Heart right ventricle (tissue), 16 donors: ENCODE results near the gene SMARCA2. TPM values are rescaled to one million over a fixed set of nuclear protein-coding genes. Genes with fewer than 3 reads are reported as not detected.

Experiments used
- ATAC-seq, 8 donors: fragments of 200-7000 bp; cut with Tn5 transposase; one replicate each; pipeline ENCODE4 v1.9.1; 2020; ENCODE audit warnings: mild to moderate bottlenecking in 8 of 8, moderate library complexity in 8 of 8, moderate number of reproducible peaks in 1 of 8
- DNase-seq, 2 donors: peaks; one replicate each; pipeline ENCODE4 v3.0.0-alpha.2; 2020
- H3K27ac ChIP-seq, 10 donors: fragments of 200-600 bp; sonication (generic) in 2 of 10; one replicate each; pipeline versions ENCODE4 v1.5.0 to v1.8.0; 2020 to 2022; ENCODE audit warnings: mild to moderate bottlenecking in 3 of 10
- H3K27me3 ChIP-seq, 7 donors: fragments of 200-600 bp; one replicate each; pipeline ENCODE4 v1.8.0; 2021 to 2022; ENCODE audit warnings: mild to moderate bottlenecking in 2 of 7
- H3K36me3 ChIP-seq, 9 donors: fragments of 200-600 bp; sonication (generic) in 1 of 9; one replicate each; pipeline versions ENCODE4 v1.5.0 to v1.8.0; 2020 to 2022; ENCODE audit warnings: mild to moderate bottlenecking in 2 of 9
- H3K4me1 ChIP-seq, 9 donors: fragments of 200-600 bp; sonication (generic) in 1 of 9; one replicate each; pipeline versions ENCODE4 v1.5.0 to v1.8.0; 2020 to 2022; ENCODE audit warnings: mild to moderate bottlenecking in 4 of 9
- H3K4me3 ChIP-seq, 10 donors: fragments of 200-600 bp; sonication (generic) in 2 of 10; one replicate each; pipeline versions ENCODE4 v1.5.0 to v1.8.0; 2020 to 2022; ENCODE audit warnings: mild to moderate bottlenecking in 7 of 10, moderate library complexity in 2 of 10
- H3K9me3 ChIP-seq, 11 donors: fragments of 200-600 bp in 10 of 11; sonication (generic) in 2 of 11; one replicate each; pipeline versions ENCODE4 v1.5.0 to v1.8.0; 2013 to 2022; ENCODE audit warnings: mild to moderate bottlenecking in 2 of 11, control low read depth in 1 of 11, moderate library complexity in 1 of 11
- WGBS, 2 donors: extraction: QIAGEN DNeasy Blood & Tissue Kit; methylation state at CpG; one replicate each; pipeline ENCODE4 v1.1.7; 2013; ENCODE audit warnings: inconsistent platforms in 1 of 2; 5-methylcytosine and 5-hydroxymethylcytosine counted together
- intact Hi-C, 10 donors: fragments of 100-400 bp; cut with DNase I; formaldehyde crosslinking; loops; one replicate each; pipeline versions ENCODE4 v1.11.1 to v1.14.2; 2022
- polyA plus RNA-seq, 2 donors: library from polyadenylated mRNA; stranded (reverse); fragments of 200-250 nt; gene quantifications; one replicate each; pipeline ENCODE4 v1.2.3, GENCODE V29; 2013
- total RNA-seq, 10 donors: library from RNA; stranded (reverse); fragmentation: NEBNext Ultra II Directional in 3 of 10; extraction: Animal tissue kit (Norgen Biotek cat#: 25700) in 3 of 10; gene quantifications; one replicate each; pipeline versions ENCODE4 v1.2.1 to v1.2.4, GENCODE V29; 2021 to 2023
- TF ChIP-seq, protein P1 (sequence below), 9 donors: fragments of 200-600 bp; sonication (generic) in 2 of 9; IDR thresholded peaks; one replicate each; pipeline versions ENCODE4 v1.5.0 to v1.8.0; 2021 to 2022; ENCODE audit warnings: antibody characterized with exemption in 9 of 9, mild to moderate bottlenecking in 5 of 9, moderate library complexity in 1 of 9
- donor health status: Arrhythmogenic right ventricular cardiomyopathy.
- donor health status: ischemic (EF 13 %, LVEDD 7.1; RV severe dilation, severe dysfunction).
- donor health status: healthy with polysubstance abuse.
- donor health status: DM: no; HTN: yes; CAD: no.
- donor health status: DM: no; HTN: no; CAD: no.
- donor health status: ischemic (EF 25% LVEDD 6.9; RV normal size, moderate dysfunction).
- donor health status: ischemic (EF 25% LVEDD 5.7; RV mildly dilated, moderate dysfunction).
- donor health status: healthy.
- donor health status: DM: yes; HTN: yes; CAD: no.
- donor health status: Ischemic cardiomyopathy.
- donor health status: ischemic (EF 35%, LVEDD 5.7; RV mildly dilated, moderate dysfunction).
- donor health status: nonischemic (EF 11% LVEDD 7.7; RV severe dilation, severe dysfunction).
- donor health status: DM: yes; HTN: yes; CAD: no.
- donor health status: PGD.
- donor health status: ischemic (EF 29% LVEDD 5.4; RV normal size, mild dysfunction).
- donor health status: nonischemic (EF 23%, LVEDD 6.1; RV moderate dilation, normal function).

SMARCA2 gene
- total and polyA plus RNA-seq, 12 donors: 26.5 to 140 (median 105) TPM

- peaks cover 0 to 63% (median 36%) of the 10 kb centered on the region in 9 donors for H3K36me3 ChIP-seq
- no peak overlapping the region for H3K27ac ChIP-seq
- H3K4me3 ChIP-seq: no peak overlapping the region
- DNase-seq (no peak), ATAC-seq (peak in 2 of 8 donors; percentile 58 to 70)
- peaks cover 0 to 11% (median 4%) of the 10 kb centered on the region in 9 donors for H3K4me1 ChIP-seq
- WGBS, 2 donors: 81 to 87% methylated on average over 7 of the region's 7 CpGs
- TF ChIP-seq, protein P1, sequence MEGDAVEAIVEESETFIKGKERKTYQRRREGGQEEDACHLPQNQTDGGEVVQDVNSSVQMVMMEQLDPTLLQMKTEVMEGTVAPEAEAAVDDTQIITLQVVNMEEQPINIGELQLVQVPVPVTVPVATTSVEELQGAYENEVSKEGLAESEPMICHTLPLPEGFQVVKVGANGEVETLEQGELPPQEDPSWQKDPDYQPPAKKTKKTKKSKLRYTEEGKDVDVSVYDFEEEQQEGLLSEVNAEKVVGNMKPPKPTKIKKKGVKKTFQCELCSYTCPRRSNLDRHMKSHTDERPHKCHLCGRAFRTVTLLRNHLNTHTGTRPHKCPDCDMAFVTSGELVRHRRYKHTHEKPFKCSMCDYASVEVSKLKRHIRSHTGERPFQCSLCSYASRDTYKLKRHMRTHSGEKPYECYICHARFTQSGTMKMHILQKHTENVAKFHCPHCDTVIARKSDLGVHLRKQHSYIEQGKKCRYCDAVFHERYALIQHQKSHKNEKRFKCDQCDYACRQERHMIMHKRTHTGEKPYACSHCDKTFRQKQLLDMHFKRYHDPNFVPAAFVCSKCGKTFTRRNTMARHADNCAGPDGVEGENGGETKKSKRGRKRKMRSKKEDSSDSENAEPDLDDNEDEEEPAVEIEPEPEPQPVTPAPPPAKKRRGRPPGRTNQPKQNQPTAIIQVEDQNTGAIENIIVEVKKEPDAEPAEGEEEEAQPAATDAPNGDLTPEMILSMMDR (IDR thresholded peaks at IDR 0.05): peak in 8 of 9 donors; percentile 10 to 61 (median 50)
- H3K27me3 ChIP-seq: no peaks in the 10 kb centered on the region
- intact Hi-C loops: loop anchor here in 2 of 10 donors (2.0 kb wide), 1 partner anchor 49 kb away; no protein-coding TSS in a partner anchor
- no peaks in the 10 kb centered on the region for H3K9me3 ChIP-seq
Measured at GRCh38 chr9:2181792-2182191, 166.6 kb downstream of the SMARCA2 start.

DNA sequence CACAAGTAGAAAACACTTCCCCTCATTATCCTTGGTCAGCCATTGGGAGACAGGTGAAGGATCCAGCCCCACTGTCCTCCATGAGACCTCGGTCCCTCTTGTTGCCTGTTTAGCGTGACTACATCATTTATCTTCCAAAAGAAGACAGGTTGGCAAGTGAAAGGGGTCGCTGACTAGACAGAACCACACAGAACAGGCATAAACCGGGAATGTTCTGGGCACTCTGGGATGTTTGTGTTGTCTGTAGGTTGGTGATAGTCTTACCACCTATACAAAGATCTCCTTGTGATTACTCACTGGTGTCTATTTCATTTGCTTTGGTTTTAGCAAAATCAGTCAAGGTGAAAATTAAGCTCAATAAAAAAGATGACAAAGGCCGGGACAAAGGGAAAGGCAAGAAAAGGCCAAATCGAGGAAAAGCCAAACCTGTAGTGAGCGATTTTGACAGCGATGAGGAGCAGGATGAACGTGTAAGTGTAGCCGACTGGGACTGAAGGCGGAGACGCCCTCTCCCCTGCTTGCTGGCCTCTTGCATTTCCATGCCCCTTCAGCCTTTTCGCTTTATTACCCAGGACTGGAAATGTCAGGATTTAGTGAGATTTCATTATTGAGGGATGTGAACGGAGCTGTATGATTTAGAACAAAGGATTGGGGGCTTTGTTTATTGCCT, 175.9 kb downstream of the SMARCA2 start:
- Histone ChIP-seq H3K27me3 (no peaks in the 10 kb centered on the region), H3K9me3 (no peaks in the 10 kb centered on the region), H3K27ac (no peak overlapping the region), H3K4me3 (no peak overlapping the region), H3K36me3 (peaks cover 0 to 100% (median 46%) of the 10 kb centered on the region in 9 donors), H3K4me1 (no peaks in the 10 kb centered on the region)
- 95 to 96% methylated on average over 14 of the region's 14 CpGs for WGBS, 2 donors
- DNase-seq (no peak), ATAC-seq (no peak)
- intact Hi-C loops: no loop called here
- TF ChIP-seq, protein P1 (IDR thresholded peaks at IDR 0.05): no peak

DNA sequence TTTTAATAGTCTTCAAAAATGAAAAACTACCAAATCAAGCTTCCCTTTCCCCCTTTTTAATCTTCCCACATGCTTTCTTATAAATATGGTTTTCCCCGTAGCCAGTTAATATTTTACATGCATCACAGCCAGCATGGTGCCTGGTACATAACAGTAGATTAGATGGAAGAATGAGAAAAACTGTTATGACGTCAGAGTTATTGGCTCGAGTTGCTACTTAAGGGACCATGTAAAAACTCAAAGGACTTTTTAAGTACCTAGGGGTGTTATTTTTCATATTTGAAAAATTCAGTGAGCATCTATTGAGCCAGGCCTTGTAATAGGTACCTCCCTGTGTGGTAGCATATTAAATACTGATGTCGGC, 176.4 kb downstream of the SMARCA2 start:
- Histone ChIP-seq H3K27ac (no peak overlapping the region), H3K4me3 (no peak overlapping the region), H3K4me1 (no peaks in the 10 kb centered on the region), H3K27me3 (no peaks in the 10 kb centered on the region), H3K9me3 (no peaks in the 10 kb centered on the region), H3K36me3 (peaks cover 0 to 100% (median 41%) of the 10 kb centered on the region in 9 donors)
- 75 to 81% methylated on average over 4 of the region's 4 CpGs for WGBS, 2 donors
- intact Hi-C loops: no loop called here
- ATAC-seq: no peak
- DNase-seq: no peak
- TF ChIP-seq, protein P1 (IDR thresholded peaks at IDR 0.05): no peak

DNA sequence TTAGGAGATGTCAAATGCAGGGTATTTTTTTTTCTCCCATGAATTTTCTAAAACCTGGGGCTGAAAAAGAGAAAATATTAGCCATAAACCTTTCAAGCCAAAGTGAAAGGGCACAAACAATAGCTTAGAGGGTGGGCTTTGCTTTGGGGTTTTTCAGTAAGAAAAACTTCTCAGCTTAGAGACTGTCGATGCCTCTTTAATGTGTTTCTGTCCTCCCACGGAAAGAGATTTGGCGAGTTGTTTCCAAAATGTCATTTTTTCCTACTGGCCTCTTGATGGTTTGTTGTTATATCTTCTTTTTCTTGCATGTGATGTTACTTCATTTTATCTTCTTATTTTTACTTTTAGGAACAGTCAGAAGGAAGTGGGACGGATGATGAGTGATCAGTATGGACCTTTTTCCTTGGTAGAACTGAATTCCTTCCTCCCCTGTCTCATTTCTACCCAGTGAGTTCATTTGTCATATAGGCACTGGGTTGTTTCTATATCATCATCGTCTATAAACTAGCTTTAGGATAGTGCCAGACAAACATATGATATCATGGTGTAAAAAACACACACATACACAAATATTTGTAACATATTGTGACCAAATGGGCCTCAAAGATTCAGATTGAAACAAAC, 177.3 kb downstream of the SMARCA2 start:
- DNase-seq: no peak
- H3K9me3 ChIP-seq: no peaks in the 10 kb centered on the region
- no peaks in the 10 kb centered on the region for H3K27me3 ChIP-seq
- no peaks in the 10 kb centered on the region for H3K4me1 ChIP-seq
- TF ChIP-seq, protein P1 (IDR thresholded peaks at IDR 0.05): no peak
- no peak for ATAC-seq
- intact Hi-C loops: no loop called here
- 70 to 75% methylated on average over 5 of the region's 5 CpGs for WGBS, 2 donors
- no peak overlapping the region for H3K4me3 ChIP-seq
- H3K36me3 ChIP-seq: peaks cover 0 to 100% (median 35%) of the 10 kb centered on the region in 9 donors
- no peak overlapping the region for H3K27ac ChIP-seq
